ENCODE results near the gene CHST11.
A peak's percentile ranks its signal among the peaks of the same experiment; 100 is the strongest.

CHST11 gene

DNA sequence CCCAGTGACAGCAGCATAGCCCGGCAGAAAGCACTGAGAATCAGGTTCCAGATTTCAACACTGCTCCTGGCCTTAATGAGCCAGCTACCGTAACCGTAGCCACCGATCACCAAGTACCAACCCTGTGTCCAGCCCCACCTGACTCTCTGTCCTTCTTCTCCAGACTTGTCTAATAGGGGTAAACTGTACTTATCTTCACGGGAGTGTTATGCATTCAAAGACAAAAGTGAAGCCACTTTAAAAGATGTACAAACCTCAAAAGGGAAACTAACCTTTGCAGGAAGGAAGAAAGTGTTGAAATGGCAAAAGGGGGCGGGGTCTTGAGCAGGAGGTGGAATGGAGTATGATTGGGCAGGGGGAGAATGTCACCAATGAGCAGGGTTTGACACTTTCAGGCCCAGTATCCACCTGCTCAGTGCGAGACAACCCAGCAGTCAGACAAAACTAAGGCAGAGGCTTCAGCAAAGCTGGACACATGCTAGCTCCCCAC, 226.1 kb downstream of the CHST11 start:
- Mint-ChIP-seq H3K4me3 (peak overlapping the region; percentile 13), H3K9me3 (no peaks in the 10 kb centered on the region), H3K36me3 (peaks cover 18% of the 10 kb centered on the region), H3K27me3 (no peaks in the 10 kb centered on the region), H3K4me1 (peaks cover 77% of the 10 kb centered on the region), H3K27ac (peak overlapping the region; percentile 65)
- peak; percentile 87 for ATAC-seq

DNA sequence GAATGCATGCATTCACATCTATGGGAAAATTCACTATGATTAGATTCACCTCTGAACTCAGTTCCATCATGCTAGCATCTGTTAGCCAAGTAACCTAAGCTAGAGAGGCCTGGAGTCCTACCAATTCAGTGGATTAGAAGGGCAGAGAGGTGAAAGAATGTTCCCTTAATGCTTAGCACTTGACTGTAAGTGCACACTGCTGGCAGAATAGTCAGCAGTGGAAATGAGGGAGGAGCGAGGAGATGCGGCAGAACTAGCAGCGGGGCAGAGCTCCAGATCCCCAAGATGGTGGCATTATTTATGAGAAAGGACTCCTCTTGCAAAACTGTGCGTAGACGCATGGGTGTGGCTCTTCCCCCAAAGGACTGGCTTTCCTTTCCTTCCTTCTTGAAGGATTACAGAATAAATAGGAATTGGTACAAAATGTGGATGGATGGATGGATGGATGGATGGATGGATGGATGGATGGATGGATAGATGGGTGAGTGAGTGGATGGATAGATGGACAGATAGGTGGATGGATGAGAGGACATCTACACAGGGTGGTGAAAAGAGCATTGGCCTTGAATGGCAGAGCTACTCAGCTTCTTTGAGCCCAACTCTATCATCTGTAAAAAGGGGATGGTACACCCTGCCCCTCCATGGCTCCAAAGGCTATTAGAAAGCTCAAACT, 227.2 kb downstream of the CHST11 start:
- H3K4me1 Mint-ChIP-seq, result peaks cover 68% of the 10 kb centered on the region
- no peak for ATAC-seq
- no peaks in the 10 kb centered on the region for H3K27me3 Mint-ChIP-seq
- H3K36me3 Mint-ChIP-seq, result peaks cover 13% of the 10 kb centered on the region
- H3K27ac Mint-ChIP-seq, result no peak overlapping the region
- H3K9me3 Mint-ChIP-seq, result no peaks in the 10 kb centered on the region
- no peak overlapping the region for H3K4me3 Mint-ChIP-seq

DNA sequence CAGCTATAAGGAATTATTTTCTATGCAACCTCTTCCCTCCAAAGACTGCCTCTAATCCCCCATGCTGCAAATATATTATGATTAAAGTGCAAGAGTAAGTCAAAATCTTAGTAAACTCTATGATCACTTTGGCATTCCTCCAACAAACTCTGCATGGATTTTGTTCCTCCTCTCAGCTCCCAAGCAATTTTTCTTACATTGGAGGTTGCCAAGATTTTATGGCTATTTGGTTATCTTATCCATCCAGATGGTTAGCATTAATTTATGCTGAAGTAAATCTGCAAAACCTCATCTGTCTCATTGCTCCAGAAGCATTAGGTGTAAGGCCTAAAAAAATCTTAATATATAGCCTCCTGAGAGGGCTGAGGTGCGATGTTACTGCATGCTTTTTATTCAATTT, 228.1 kb downstream of the CHST11 start:
- H3K4me1 Mint-ChIP-seq, result peaks cover 59% of the 10 kb centered on the region
- no peak for ATAC-seq
- H3K27me3 Mint-ChIP-seq, result no peaks in the 10 kb centered on the region
- no peak overlapping the region for H3K4me3 Mint-ChIP-seq
- no peaks in the 10 kb centered on the region for H3K9me3 Mint-ChIP-seq
- H3K36me3 Mint-ChIP-seq, result peaks cover 8% of the 10 kb centered on the region
- H3K27ac Mint-ChIP-seq, result no peak overlapping the region

GRCh38 chr12:104685366-104685765, 228.6 kb downstream of the CHST11 start:
- peaks cover 55% of the 10 kb centered on the region for H3K4me1 Mint-ChIP-seq
- H3K36me3 Mint-ChIP-seq, result peaks cover 8% of the 10 kb centered on the region
- H3K9me3 Mint-ChIP-seq, result no peaks in the 10 kb centered on the region
- H3K27ac Mint-ChIP-seq, result no peak overlapping the region
- ATAC-seq, result no peak
- H3K4me3 Mint-ChIP-seq, result no peak overlapping the region
- no peaks in the 10 kb centered on the region for H3K27me3 Mint-ChIP-seq

DNA sequence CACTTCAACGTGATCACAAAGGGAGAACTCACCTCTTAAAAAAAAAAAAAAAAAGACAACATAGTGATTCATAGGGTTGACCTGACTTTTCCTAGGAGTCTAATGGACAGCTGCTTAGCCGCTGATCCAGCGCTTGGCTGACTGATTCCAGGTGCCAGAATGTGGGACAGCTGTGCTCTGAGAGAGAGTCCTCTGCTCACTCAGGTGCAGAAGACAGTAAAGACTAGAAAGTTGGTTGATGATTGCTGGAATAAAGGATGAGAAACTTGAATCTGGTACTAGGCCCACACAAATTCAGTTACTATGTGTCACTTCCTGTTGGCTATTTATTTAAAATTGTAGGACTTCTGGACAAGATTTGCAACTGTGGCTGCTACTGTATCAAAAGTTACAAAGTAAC, 229.4 kb downstream of the CHST11 start:
- peaks cover 55% of the 10 kb centered on the region for H3K4me1 Mint-ChIP-seq
- H3K27ac Mint-ChIP-seq, result peak overlapping the region; percentile 12
- no peaks in the 10 kb centered on the region for H3K27me3 Mint-ChIP-seq
- peaks cover 8% of the 10 kb centered on the region for H3K36me3 Mint-ChIP-seq
- H3K4me3 Mint-ChIP-seq, result no peak overlapping the region
- ATAC-seq, result no peak
- no peaks in the 10 kb centered on the region for H3K9me3 Mint-ChIP-seq

DNA sequence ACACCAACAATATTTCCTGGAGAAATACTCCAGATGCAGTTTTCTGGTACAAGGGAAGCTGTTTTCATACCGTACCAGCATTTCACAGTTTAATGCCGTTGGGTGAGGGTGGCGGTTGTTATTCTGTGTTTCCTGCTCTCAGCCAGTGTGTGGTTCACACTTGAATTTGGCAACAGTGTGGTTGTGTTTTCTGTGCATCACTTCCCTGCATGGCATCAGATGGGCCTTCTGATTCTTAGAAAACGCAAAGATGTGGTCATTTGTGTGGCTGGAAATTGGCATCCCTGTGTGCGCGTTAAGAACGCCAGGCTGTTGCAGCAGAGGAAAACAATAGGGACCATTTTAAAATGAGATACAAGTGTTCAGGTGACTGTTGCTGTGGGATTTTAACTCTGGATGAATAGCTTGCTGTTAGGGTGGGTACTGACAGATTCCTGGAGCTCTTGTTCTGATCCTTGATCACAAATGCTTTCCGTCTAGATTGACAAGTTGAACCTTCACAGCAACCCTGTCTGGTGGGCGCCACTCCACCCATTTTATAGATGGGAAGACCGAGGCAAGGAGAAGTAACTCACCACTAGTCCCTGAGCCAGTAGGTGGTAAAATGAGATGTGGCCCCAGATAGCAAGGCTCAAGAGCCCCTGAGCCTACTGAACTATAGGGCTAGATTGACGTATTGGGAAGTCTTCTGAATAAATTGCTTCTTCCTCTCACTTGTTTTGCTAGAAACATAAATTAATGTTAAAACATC, 231.2 kb downstream of the CHST11 start:
- Mint-ChIP-seq H3K4me3 (no peak overlapping the region), H3K9me3 (no peaks in the 10 kb centered on the region), H3K27ac (no peak overlapping the region), H3K27me3 (no peaks in the 10 kb centered on the region), H3K4me1 (peaks cover 54% of the 10 kb centered on the region), H3K36me3 (peaks cover 10% of the 10 kb centered on the region)
- no peak for ATAC-seq

GRCh38 chr12:104689635-104690034, 232.9 kb downstream of the CHST11 start:
- no peaks in the 10 kb centered on the region for H3K27me3 Mint-ChIP-seq
- no peak overlapping the region for H3K27ac Mint-ChIP-seq
- peaks cover 9% of the 10 kb centered on the region for H3K36me3 Mint-ChIP-seq
- H3K4me1 Mint-ChIP-seq, result peaks cover 59% of the 10 kb centered on the region
- H3K9me3 Mint-ChIP-seq, result no peaks in the 10 kb centered on the region
- H3K4me3 Mint-ChIP-seq, result no peak overlapping the region
- ATAC-seq, result no peak

DNA sequence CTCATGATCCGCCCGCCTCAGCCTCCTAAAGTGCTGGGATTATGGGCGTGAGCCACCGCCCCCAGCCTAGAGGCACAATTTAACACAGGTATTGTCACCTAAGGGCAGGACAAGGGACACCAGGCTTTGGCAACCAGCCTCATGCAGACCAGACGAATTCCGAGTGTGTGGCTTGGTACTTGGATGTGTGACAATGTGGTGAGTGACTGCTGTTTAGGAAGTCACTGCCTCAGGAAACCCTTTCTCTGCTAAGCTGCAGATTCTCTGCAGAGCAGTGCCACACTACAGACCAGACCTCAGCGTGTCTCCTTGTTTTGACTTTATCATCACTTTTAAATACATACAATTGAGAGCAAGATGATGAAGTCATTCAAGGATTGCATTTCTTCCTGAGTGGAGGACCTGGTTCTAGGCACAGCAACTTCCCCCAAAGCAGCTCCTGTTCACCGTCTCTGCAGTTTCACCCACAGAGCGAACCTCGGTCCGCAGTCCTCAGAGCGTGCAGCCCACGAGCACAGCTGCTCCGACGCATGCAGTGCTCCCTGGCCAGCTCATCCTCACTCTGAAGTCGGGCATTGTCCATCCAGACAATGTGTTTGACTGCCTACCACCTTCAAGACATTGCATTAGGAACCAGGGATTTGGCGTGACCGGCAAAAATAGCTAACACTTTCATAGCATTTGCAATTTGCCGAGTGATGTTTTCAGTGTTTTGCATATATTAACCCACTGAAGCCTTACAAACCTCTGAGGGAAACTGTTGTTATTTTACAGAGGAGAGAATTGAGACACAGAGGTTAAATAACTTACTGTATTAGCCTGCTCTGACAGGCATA, 235.2 kb downstream of the CHST11 start:
- Mint-ChIP-seq H3K36me3 (peaks cover 14% of the 10 kb centered on the region), H3K4me3 (peak overlapping the region; percentile 69), H3K4me1 (peaks cover 65% of the 10 kb centered on the region), H3K27me3 (no peaks in the 10 kb centered on the region), H3K9me3 (no peaks in the 10 kb centered on the region), H3K27ac (peak overlapping the region; percentile 76)
- ATAC-seq, result peak; percentile 72

- peak; percentile 70 for ATAC-seq
- peaks cover 21% of the 10 kb centered on the region for H3K36me3 Mint-ChIP-seq
- peak overlapping the region; percentile 69 for H3K4me3 Mint-ChIP-seq
- no peaks in the 10 kb centered on the region for H3K9me3 Mint-ChIP-seq
- no peaks in the 10 kb centered on the region for H3K27me3 Mint-ChIP-seq
- peaks cover 68% of the 10 kb centered on the region for H3K4me1 Mint-ChIP-seq
- peak overlapping the region; percentile 81 for H3K27ac Mint-ChIP-seq
Measured at GRCh38 chr12:104692557-104693218, 235.9 kb downstream of the CHST11 start.

- Mint-ChIP-seq H3K9me3 (no peaks in the 10 kb centered on the region), H3K36me3 (peaks cover 29% of the 10 kb centered on the region), H3K4me1 (peaks cover 75% of the 10 kb centered on the region), H3K27ac (peak overlapping the region; percentile 81), H3K4me3 (no peak overlapping the region), H3K27me3 (no peaks in the 10 kb centered on the region)
- no peak for ATAC-seq
Measured at GRCh38 chr12:104693493-104693892, 236.7 kb downstream of the CHST11 start.

DNA sequence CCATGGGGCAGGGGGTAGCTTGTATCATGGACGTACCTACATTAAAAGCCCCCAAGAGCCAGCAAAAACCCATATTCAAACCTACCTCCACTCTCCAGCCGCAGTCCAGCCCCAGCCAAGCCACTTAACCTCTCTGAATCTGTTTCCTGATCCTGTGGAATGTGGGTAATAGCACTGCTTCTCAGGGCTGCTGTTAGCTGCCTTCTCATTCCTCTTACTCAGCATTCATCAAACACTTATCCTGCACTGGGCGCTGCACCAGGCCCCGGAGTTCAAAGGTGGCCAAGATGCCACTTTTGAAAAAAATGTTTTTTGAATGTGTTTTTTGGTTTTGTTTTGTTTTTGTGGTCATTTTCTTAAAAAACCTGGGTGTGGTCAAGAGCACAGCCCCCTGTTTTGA, 237.4 kb downstream of the CHST11 start:
- Mint-ChIP-seq H3K27ac (peak overlapping the region; percentile 81), H3K36me3 (peaks cover 29% of the 10 kb centered on the region), H3K4me3 (peak overlapping the region; percentile 3), H3K27me3 (no peaks in the 10 kb centered on the region), H3K9me3 (no peaks in the 10 kb centered on the region), H3K4me1 (peaks cover 77% of the 10 kb centered on the region)
- no peak for ATAC-seq

DNA sequence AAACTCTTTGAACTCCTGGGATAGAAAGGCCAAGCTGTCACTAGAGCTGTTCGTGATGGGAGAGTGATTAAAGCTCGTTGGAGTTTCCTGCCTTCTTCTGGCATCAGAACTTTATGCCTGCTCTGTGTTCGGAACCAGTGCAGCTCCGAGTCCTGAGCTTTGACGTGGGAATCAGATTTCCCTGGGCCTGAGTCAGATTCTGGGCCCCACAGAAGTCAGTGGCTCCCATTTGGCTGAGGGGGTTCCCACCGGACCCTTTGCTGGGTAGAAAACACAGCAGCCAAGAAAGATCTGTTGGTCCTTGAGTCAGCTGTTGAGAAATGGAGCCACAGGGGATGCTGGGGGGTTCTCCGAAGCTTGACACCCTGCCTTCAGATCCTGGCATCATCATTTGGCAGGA, 238.0 kb downstream of the CHST11 start:
- peak overlapping the region; percentile 81 for H3K27ac Mint-ChIP-seq
- no peak for ATAC-seq
- peaks cover 29% of the 10 kb centered on the region for H3K36me3 Mint-ChIP-seq
- H3K27me3 Mint-ChIP-seq, result no peaks in the 10 kb centered on the region
- H3K4me3 Mint-ChIP-seq, result peak overlapping the region; percentile 3
- peaks cover 82% of the 10 kb centered on the region for H3K4me1 Mint-ChIP-seq
- no peaks in the 10 kb centered on the region for H3K9me3 Mint-ChIP-seq

DNA sequence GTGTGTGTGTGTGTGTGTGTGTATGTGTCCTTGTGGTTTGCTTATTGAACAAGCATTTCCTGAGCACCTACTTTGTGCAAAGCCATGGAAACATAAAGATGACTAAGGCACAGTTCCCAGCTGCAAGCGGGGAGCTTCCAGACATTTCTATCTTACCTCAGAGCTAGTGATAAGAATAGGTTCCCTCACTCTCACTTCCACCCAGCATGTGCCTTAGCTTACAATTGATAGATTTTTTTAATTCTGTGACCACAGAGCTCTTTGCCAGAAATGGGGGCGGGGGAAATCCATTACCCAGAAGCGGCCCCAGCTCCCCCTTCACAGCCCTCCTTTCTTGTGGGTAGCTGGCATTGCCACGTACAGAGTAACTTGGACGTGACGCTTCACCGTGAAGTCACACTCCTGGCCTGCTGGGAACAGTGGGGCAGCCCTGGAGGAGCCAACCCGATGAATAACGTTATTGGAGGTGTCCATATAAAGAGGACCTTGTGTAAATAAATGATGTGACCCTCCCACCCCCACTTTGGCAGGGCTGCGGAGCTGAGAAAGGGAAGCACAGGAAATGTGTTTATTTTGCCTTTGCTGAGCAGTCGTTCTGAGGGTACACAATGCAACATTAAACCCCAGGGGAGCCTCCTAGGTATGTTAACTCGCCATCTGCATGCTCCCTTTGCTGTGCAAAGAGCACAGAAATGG, 238.9 kb downstream of the CHST11 start:
- Mint-ChIP-seq H3K36me3 (peaks cover 29% of the 10 kb centered on the region), H3K27me3 (no peaks in the 10 kb centered on the region), H3K9me3 (no peaks in the 10 kb centered on the region), H3K4me3 (peak overlapping the region; percentile 56), H3K27ac (peak overlapping the region; percentile 81), H3K4me1 (peaks cover 83% of the 10 kb centered on the region)
- peak; percentile 84 for ATAC-seq

DNA sequence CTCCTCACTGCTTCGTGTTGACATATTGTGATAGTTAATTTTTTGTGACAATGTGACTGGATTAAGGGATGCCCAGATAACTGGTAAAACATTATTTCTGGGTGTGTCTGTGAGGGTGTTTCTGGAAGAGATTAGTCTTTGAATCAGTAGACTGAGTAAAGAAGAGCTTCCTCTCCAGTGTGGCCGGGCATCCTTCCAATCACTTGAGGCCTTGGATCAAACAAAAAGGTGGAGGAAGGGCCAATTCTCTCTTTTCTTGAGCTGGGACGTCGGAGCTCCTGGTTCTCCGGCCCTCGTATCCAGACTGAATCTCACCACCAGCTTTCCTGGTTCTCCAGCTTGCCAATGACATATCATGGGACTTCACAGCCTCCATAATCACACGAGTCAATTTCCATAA, 240.4 kb downstream of the CHST11 start:
- Mint-ChIP-seq H3K36me3 (peaks cover 29% of the 10 kb centered on the region), H3K4me1 (peaks cover 67% of the 10 kb centered on the region), H3K4me3 (no peak overlapping the region), H3K9me3 (no peaks in the 10 kb centered on the region), H3K27ac (peak overlapping the region; percentile 81), H3K27me3 (no peaks in the 10 kb centered on the region)
- no peak for ATAC-seq
